ENCODE data around the gene HDGFL2. TPM values are rescaled to one million over a fixed set of nuclear protein-coding genes. Genes with fewer than 3 reads are reported as not detected.

Gene HDGFL2
- total RNA-seq, 1 experiment from 2014 or later: 56.1 TPM

- DNase-seq (ENCODE audit: low spot score): no peak
Observed at GRCh38 chr19:4497770-4498389, 25.8 kb downstream of the HDGFL2 start.

DNA sequence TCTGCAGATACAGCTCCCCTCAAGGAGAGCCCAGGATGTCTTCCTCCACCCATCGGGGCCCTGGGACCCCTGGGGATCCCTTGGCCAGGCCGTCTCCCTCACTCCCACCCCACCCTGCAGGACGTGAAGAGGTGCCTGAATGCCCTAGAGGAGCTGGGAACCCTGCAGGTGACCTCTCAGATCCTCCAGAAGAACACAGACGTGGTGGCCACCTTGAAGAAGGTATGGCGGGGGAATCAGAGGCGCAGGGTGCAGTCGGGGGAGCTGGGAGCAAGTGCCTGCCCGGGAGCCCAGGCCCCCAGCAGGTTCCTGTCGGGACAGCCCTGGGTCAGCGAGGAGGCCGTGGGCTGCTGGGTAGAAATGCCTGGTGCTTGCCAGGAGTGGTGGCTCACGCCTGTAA, 26.6 kb downstream of the HDGFL2 start:
- no peak for DNase-seq (ENCODE audit: low spot score)

- DNase-seq (ENCODE audit: low spot score): no peak
Observed at GRCh38 chr19:4499318-4499717, 27.2 kb downstream of the HDGFL2 start.

- DNase-seq (ENCODE audit: low spot score): no peak
Observed at GRCh38 chr19:4499855-4500254, 27.8 kb downstream of the HDGFL2 start.

GRCh38 chr19:4500841-4501591, 28.9 kb downstream of the HDGFL2 start:
- DNase-seq (ENCODE audit: low spot score): no peak

DNA sequence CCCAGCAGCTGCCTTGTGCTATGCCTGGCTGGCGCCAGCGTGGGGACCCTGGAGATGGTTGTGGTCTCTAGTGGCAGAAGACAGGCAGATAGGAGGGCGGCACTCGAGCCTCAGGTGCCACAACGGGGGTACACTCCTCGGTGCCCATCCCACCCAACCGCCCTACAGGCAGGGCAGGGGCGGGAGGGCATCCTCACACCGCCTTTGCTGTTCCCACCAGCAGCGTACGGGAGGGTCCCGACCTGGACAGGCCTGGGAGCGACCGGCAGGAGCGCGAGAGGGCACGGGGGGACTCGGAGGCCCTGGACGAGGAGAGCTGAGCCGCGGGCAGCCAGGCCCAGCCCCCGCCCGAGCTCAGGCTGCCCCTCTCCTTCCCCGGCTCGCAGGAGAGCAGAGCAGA, 29.6 kb downstream of the HDGFL2 start:
- DNase-seq (ENCODE audit: low spot score): no peak

DNA sequence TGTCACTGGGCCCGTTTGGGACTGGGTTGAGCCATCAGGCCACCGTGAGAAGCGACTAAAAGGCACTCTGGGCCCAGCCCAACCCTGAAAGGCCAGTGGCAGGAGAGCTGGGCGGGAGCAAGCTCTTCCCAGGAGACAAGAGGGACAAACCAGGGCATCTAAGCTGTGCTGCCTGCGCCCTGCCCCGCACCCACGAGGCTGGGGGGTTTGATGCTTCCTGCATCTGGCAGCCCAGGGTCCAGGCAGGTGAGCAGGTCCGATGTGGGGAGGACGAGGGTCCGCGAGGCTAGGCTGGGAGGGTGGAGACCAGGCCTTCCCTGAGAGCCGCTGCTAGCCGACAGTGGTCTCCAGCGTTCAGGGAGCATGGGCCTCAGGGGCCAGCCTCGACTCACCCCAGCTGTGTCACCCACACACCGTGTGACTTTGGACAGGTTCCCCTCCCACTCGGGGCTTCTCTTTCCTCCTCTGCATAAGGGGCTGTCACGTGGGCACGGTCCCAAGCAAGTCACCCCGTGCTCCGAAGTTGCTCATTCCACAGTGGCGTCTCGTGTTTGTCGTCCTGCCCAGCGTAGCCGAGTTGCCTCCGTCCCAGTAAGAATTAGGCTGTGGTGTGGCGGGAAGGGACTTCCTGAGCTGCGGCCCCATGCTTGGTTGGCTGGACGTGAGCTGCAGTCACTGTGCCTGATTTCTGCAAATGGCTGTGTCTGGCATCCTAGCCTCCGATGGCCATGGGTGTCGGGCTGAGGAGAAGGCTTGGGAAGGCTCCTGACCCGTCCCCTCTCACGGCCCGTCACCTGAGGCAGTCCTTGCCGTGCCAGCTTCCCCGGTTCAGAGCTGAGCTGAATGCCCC, 30.4 kb downstream of the HDGFL2 start:
- no peak for DNase-seq (ENCODE audit: low spot score)

GRCh38 chr19:4503132-4503824, 31.2 kb downstream of the HDGFL2 start:
- DNase-seq (ENCODE audit: low spot score): no peak

DNA sequence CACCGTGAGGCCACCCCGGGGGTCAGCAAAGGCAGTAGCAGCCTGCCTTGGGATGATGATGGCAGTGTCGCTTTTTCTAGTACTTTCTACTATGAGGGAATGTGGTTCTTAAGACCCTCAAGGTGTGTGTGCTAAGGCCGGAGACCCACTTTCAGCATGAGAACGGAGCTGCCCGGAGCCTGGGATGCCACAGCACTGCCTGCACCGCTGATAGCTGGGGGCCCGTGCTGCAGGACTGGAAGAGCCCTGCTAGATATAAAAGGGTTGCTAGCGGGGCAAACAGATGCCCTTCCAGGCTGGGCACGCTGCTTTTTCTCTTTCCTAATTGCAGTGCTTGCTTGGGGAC, 31.7 kb downstream of the HDGFL2 start:
- no peak for DNase-seq (ENCODE audit: low spot score)

GRCh38 chr19:4504297-4504701, 32.2 kb downstream of the HDGFL2 start:
- DNase-seq (ENCODE audit: low spot score): no peak

DNA sequence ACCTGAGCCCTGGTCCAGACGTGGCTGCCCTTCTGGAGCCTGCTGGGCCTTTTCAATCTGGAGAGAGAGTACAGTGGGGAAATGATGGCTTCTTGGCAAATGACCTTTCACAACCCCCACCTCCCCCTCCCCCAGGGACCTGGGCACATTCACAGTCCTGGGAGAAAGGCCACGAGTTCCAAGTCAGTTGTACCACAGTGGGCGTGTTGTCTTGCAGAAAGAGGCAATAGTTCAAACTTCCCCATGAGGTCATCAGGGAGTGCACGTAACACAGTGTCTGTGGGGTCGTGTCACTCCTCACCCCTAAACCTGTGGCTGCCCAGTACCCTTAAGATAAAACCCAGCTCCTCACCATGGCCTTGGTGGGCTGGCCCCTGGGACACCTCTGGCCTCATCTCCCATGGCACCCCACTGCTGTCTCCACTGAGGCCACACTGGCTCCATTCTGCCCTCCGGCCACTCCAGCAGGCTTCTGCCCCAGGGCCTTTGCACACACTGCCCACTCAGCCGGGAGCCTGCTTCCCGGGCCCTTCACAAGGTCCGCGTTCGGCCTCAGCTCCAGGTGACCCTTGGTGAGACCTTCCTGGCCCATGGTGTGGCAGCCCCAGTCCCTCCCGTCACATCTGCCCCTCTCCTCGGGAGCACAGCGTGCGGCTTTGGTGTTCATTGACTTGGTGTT, 32.9 kb downstream of the HDGFL2 start:
- no peak for DNase-seq (ENCODE audit: low spot score)

DNA sequence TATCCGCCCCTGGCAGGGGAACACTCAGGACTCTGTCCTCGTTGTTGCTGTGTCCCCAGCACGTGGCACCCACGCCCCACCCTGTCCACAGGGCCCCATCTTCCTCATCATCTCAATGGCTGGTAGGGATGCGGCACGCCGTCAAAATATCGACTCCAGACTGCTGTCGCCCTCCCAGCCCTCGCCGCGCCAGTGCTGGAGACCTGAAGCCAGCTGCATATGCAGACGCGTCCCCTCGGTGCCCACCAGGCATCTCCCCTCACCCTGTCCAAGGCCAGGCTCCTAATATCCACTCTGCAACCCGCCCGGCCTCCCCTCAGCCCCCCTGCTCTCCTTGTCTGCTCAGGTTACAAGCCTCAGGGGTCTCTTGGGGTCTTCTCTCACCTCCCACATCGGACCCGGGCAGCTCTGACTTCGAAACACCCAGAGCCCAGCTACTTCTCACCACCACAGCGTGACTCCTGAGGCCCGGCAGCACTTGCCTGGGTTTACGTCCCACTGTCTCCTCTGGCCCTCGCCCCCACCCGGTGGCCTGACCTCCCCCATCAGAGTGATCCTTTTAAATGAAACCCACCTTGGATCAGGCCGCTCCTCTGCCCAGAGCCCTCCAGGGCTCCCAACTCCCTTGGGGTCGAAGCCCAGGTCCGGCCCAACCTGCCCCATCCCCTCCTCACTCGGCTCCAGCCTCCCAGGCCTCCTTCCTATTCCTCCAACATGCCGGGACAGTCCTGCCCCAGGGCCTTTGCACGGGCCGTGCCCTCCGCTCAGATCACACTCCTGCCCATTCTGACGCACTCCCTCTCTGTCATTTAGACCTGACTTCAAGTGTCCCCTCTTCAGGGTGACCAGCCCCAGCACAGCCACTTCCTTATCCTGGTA, 33.7 kb downstream of the HDGFL2 start:
- no peak for DNase-seq (ENCODE audit: low spot score)

GRCh38 chr19:4506449-4507149, 34.5 kb downstream of the HDGFL2 start:
- no peak for DNase-seq (ENCODE audit: low spot score)

GRCh38 chr19:4507150-4507452, 35.0 kb downstream of the HDGFL2 start:
- DNase-seq (ENCODE audit: low spot score): no peak

- DNase-seq (ENCODE audit: low spot score): no peak
Observed at GRCh38 chr19:4507804-4508203, 35.7 kb downstream of the HDGFL2 start.

GRCh38 chr19:4508698-4509097, 36.6 kb downstream of the HDGFL2 start:
- DNase-seq (ENCODE audit: low spot score): no peak

GRCh38 chr19:4510435-4511255, 38.5 kb downstream of the HDGFL2 start:
- DNase-seq (ENCODE audit: low spot score): no peak

GRCh38 chr19:4511300-4512054, 39.4 kb downstream of the HDGFL2 start:
- no peak for DNase-seq (ENCODE audit: low spot score)
